Upper lobe of right lung (tissue), 1 donor: ENCODE measurements around the gene RIGI. TPM values are rescaled to one million over a fixed set of nuclear protein-coding genes. Genes with fewer than 3 reads are reported as not detected.

Source experiments
- ATAC-seq: fragments of 200-7000 bp; cut with Tn5 transposase; one replicate; pipeline ENCODE4 v1.9.1; 2020; ENCODE audit warnings: mild to moderate bottlenecking, moderate library complexity
- DNase-seq: peaks from one replicate; pipeline ENCODE4 v3.0.0-alpha.2; 2020
- H3K27ac ChIP-seq: fragments of 200-600 bp; one replicate; pipeline ENCODE4 v1.8.0; 2022
- H3K27me3 ChIP-seq: fragments of 200-600 bp; one replicate; pipeline ENCODE4 v1.8.0; 2022; ENCODE audit warnings: mild to moderate bottlenecking
- H3K36me3 ChIP-seq: fragments of 200-600 bp; one replicate; pipeline ENCODE4 v1.8.0; 2022
- H3K4me1 ChIP-seq: fragments of 200-600 bp; one replicate; pipeline ENCODE4 v1.8.0; 2022
- H3K4me3 ChIP-seq: fragments of 200-600 bp; one replicate; pipeline ENCODE4 v1.8.0; 2022; ENCODE audit warnings: mild to moderate bottlenecking
- H3K9me3 ChIP-seq: fragments of 200-600 bp; one replicate; pipeline ENCODE4 v1.8.0; 2022
- intact Hi-C: fragments of 100-400 bp; cut with DNase I; formaldehyde crosslinking; loops from one replicate; pipeline ENCODE4 v1.11.0; 2022
- total RNA-seq: library from RNA; stranded (reverse); fragmentation: NEBNext Ultra II Directional; extraction: Animal tissue kit (Norgen Biotek cat#: 25700); gene quantifications from one replicate; pipeline ENCODE4 v1.2.1, GENCODE V29; 2021
- TF ChIP-seq, protein P1 (sequence below): fragments of 200-600 bp; IDR thresholded peaks from one replicate; pipeline ENCODE4 v1.8.0; 2022; ENCODE audit warnings: antibody characterized with exemption
- donor health status: DM: no; HTN: yes; CAD: no; lungs with severe emphysema.

Gene RIGI
- total RNA-seq, 1 donor from 2014 or later: 20.0 TPM

DNA sequence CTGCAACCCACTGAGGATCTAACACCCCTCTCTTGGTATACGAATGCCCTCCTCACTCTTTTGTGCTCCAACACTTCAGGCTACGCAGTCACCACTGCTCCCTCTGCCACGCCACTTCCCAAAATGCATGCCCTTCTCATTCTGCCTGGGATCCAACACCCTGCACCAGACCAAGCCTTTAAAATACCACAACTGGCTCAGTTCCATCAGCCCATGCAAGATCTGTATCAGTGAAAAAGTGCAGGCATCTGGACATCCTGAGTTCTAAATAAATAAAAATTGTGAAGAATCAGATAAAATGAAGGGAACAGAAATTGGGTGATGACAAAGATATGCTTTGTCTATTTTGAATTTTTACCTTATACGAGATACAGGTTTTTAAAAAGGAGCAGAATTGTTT lies 44.3 kb upstream of the RIGI start:
- H3K27me3 ChIP-seq: no peaks in the 10 kb centered on the region
- no peak for DNase-seq
- intact Hi-C loops: no loop called here
- no peak for ATAC-seq
- H3K27ac ChIP-seq: no peak overlapping the region
- H3K36me3 ChIP-seq: peaks cover 25% of the 10 kb centered on the region
- H3K4me1 ChIP-seq: peaks cover 19% of the 10 kb centered on the region
- H3K9me3 ChIP-seq: no peaks in the 10 kb centered on the region
- TF ChIP-seq, protein P1, sequence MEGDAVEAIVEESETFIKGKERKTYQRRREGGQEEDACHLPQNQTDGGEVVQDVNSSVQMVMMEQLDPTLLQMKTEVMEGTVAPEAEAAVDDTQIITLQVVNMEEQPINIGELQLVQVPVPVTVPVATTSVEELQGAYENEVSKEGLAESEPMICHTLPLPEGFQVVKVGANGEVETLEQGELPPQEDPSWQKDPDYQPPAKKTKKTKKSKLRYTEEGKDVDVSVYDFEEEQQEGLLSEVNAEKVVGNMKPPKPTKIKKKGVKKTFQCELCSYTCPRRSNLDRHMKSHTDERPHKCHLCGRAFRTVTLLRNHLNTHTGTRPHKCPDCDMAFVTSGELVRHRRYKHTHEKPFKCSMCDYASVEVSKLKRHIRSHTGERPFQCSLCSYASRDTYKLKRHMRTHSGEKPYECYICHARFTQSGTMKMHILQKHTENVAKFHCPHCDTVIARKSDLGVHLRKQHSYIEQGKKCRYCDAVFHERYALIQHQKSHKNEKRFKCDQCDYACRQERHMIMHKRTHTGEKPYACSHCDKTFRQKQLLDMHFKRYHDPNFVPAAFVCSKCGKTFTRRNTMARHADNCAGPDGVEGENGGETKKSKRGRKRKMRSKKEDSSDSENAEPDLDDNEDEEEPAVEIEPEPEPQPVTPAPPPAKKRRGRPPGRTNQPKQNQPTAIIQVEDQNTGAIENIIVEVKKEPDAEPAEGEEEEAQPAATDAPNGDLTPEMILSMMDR: no peak
- H3K4me3 ChIP-seq: no peak overlapping the region

DNA sequence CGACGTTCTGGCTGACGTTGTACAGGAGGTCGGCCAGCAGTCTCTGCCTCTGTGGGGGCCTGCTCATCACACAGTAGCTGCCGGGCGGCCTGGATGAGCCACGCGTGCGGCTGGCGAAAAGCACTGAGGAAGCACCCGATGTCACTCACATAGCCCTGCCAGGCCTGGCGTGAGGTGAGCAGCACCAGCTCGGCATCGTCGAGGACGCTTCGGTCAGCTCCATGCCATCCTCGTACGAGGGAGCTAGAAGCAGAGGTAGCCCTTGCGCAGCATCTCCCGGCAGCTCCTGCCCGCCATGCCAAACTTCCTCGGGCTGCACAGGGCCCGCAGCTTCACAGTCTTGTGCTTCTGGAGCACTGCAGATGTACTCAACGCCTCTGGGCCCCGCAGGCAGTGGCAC lies 40.8 kb upstream of the RIGI start:
- TF ChIP-seq, protein P1: no peak
- no peak for DNase-seq

DNA sequence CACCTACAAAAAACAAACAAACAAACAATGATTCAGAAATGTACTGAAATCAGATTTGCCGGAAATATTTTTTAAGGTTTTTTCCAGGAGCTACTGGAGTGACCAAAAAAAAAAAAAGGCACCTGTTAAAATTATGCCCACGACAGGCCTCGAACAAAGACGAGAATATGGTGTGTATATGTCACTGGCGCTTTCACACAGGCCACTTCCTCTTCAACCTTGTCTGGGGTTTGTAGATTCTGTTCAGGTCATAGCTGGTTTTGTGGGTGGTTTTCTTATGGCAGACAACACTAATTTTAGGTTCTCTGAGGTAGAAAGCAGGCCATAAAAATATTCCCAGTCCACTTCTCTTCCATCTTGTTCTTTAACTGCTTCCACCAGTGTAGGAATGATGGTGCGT lies 40.0 kb upstream of the RIGI start:
- Histone ChIP-seq H3K4me3 (no peak overlapping the region), H3K27ac (no peak overlapping the region), H3K4me1 (peaks cover 2% of the 10 kb centered on the region), H3K36me3 (peaks cover 38% of the 10 kb centered on the region), H3K9me3 (no peaks in the 10 kb centered on the region), H3K27me3 (no peaks in the 10 kb centered on the region)
- TF ChIP-seq, protein P1: no peak
- ATAC-seq: no peak
- intact Hi-C loops: no loop called here
- DNase-seq: no peak

More for the DNA sequence above, 40.8 kb upstream of the RIGI start:
- Histone ChIP-seq H3K27ac (no peak overlapping the region), H3K36me3 (peaks cover 38% of the 10 kb centered on the region), H3K9me3 (no peaks in the 10 kb centered on the region), H3K4me1 (peaks cover 9% of the 10 kb centered on the region), H3K27me3 (no peaks in the 10 kb centered on the region), H3K4me3 (no peak overlapping the region)
- peak; percentile 31 for ATAC-seq
- intact Hi-C loops: no loop called here

DNA sequence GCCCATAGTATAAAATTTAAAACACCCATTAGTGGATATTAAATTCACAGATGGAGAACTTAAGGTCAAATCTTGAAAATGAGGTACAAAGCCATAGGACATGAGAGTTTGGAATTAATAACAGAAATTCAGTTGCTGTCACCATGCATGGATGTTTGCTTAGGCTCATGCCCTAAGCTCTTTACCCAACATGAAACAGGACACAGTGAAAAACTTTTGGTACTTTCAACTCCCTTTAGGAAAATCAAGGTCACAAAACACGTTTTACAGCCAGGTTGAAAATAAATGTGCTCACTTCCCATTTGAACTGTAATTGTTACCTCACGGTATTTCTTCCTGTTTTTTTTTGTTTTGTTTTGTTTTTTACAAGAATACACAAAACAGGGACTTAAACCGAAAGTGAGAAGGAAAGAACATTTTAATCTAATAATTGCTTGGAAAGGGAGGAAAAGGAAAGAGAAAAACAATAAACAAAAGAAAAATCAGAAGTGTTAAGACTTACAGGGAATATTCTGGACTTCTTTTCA lies 32.5 kb upstream of the RIGI start:
- no peaks in the 10 kb centered on the region for H3K27me3 ChIP-seq
- no peak overlapping the region for H3K27ac ChIP-seq
- no peaks in the 10 kb centered on the region for H3K9me3 ChIP-seq
- H3K36me3 ChIP-seq: no peaks in the 10 kb centered on the region
- peaks cover 2% of the 10 kb centered on the region for H3K4me1 ChIP-seq
- intact Hi-C loops: no loop called here
- no peak for DNase-seq
- TF ChIP-seq, protein P1: no peak
- H3K4me3 ChIP-seq: no peak overlapping the region
- ATAC-seq: no peak

DNA sequence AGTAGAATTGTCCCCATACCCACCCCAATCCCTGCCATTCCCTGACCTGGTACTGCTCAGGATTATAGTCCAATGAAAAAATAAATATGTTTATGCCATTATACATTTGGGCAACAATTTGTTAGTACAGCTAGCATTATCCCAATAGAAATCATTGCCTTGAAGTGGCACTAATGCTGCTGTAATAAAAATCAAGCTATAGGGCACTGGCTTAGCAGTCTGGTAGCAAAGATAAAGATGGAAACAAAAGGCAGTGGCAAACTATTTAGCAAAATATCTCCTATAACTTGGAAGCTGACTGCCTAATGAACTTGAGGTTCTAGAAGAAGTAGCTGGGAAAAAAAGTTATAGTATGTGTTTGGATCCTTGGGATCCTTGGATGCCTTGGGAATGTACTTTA lies 28.6 kb upstream of the RIGI start:
- Histone ChIP-seq H3K4me3 (no peak overlapping the region), H3K36me3 (no peaks in the 10 kb centered on the region), H3K27ac (no peak overlapping the region), H3K4me1 (peaks cover 16% of the 10 kb centered on the region), H3K27me3 (no peaks in the 10 kb centered on the region), H3K9me3 (no peaks in the 10 kb centered on the region)
- DNase-seq (no peak), ATAC-seq (no peak)
- intact Hi-C loops: no loop called here
- TF ChIP-seq, protein P1: no peak

DNA sequence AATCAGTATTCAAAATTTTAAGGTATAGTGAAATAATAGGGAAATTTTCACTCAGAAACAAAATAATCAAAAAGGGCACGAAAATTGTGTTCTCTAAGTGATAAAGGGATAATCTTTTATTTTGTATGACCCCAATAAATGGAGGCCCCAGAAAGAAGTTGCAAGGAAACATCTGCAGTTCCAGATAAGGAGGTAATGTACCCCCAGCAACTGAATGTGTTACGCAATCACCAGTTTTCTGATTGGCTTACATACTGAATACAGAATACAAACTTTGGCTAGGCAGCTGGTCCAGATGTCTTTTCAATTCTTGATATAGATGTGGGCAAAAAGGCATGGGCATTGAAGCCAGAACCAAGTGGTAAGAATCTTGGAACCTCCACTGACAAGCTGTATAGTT lies 28.1 kb upstream of the RIGI start:
- Histone ChIP-seq H3K27ac (no peak overlapping the region), H3K9me3 (no peaks in the 10 kb centered on the region), H3K27me3 (no peaks in the 10 kb centered on the region), H3K4me3 (no peak overlapping the region), H3K36me3 (peaks cover 4% of the 10 kb centered on the region), H3K4me1 (peaks cover 20% of the 10 kb centered on the region)
- intact Hi-C loops: no loop called here
- no peak for DNase-seq
- ATAC-seq: no peak
- TF ChIP-seq, protein P1: no peak
